ENCODE results near the gene ANKH.

- TF ChIP-seq EZH2 (IDR thresholded peaks at IDR 0.05) (no peak), POLR2AphosphoS5 (IDR thresholded peaks at IDR 0.05; ENCODE audit: borderline replicate concordance, low read depth, low read length) (no peak)
Measured at GRCh38 chr5:14884062-14884612, 12.6 kb upstream of the ANKH start.

Measured in SK-N-MC (cell line).